Measurements from ENCODE around the gene CNGA1.
A peak's percentile ranks its signal among the peaks of the same experiment; 100 is the strongest.

The CNGA1 gene

DNA sequence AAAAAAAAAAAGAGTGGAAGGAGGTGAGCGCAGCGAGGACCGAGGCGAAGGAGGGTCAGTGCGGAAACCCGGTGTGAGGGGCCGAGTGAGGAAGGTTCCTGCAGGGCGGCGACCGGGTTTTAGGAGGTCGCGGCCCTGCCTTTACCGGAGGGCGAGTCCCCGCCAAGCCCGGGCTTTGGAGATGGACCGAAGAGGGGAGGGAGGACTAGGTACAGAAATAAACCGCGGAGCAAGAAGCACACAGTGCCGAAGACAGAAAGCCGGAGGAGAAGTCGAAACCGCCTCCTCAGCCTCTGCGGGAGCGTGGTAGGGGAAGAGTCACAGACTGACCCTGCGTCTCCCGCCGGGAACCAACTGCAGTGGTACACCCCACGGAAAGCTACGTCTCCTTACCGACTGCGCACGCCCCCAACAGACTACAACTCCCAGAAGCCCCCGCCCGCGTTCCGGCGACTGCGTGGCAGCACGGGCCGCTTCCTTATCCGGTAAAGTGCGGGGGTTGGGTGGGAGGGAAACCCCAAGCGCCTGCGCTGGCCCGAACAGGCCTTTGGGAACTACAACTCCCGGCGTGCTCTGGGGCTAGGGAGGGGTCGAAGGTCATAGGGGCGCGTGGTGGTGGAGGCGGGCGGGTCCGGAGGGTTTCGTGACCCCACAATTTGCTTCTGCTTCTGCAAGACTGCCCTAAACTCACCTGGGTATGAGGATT, 102.1 kb downstream of the CNGA1 start, which contains the start of gene NFXL1:
TSS of gene NFXL1 (minus strand) at position 364 of the 706 bp plus-strand sequence. CDS start 380 bp downstream, outside the sequence.
- H3K4me3 ChIP-seq (ENCODE audit: low read depth in 1 of 2, low read length in 1 of 2) = peak within 1 kb of the TSS; percentile 84 to 94
- no peak for TF ChIP-seq CTCF (IDR thresholded peaks at IDR 0.05)
- peaks cover 23% of the 10 kb centered on the region for H3K36me3 ChIP-seq
- H3K4me1 ChIP-seq (ENCODE audit: control insufficient read depth in 1 of 2, insufficient read depth in 1 of 2, low read depth in 1 of 2, low read length in 1 of 2) = peaks cover 21 to 40% of the 10 kb centered on the region in 2 experiments
- no peaks in the 10 kb centered on the region for H3K9me3 ChIP-seq
- peak within 1 kb of the TSS; percentile 81 for H3K27ac ChIP-seq
- H3K27me3 ChIP-seq = no peaks in the 10 kb centered on the region

DNA sequence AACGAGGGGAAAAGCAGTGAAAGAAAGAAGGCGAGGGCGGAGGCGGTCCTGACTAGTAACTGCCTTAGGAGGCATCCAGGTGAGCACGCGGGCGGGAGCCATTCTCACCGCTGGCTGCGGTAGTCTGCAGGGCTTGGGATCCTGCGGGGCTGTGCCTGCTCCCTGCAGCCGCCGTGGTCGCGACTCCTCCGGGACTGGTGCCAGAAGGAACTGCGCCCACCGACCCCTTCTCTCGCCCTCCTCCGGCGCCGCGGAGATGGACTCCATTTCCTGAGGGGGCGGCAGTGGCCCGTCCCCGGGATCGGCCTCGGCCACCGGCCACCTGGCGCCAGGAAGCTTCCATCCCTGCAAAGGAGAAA, 102.6 kb downstream of the CNGA1 start:
- no peak for TF ChIP-seq CTCF (IDR thresholded peaks at IDR 0.05)
- peak overlapping the region; percentile 81 for H3K27ac ChIP-seq
- H3K9me3 ChIP-seq = no peaks in the 10 kb centered on the region
- peaks cover 27% of the 10 kb centered on the region for H3K36me3 ChIP-seq
- H3K4me1 ChIP-seq (ENCODE audit: control insufficient read depth in 1 of 2, insufficient read depth in 1 of 2, low read depth in 1 of 2, low read length in 1 of 2) = peaks cover 21 to 36% of the 10 kb centered on the region in 2 experiments
- peak overlapping the region; percentile 84 to 94 for H3K4me3 ChIP-seq (ENCODE audit: low read depth in 1 of 2, low read length in 1 of 2)
- H3K27me3 ChIP-seq = no peaks in the 10 kb centered on the region

DNA sequence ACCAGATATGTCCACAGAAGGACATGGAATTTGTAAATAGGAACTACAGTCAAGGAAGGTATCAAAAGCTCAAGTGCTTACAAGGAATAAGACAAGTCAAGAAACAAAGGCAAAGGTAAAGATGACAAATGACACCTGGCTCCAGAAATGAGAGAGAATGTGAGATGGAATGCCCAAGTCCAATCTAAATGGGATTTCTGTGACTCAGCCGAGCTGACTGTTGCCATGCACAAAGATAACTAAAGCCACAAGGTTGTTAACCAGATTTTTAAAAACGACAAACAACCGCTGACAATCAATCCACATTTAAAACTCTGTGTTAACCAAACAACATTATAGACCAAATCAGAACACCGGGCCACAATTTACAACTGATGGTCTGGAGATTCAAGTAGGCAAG, 103.2 kb downstream of the CNGA1 start:
- Histone ChIP-seq H3K4me1 (ENCODE audit: control insufficient read depth in 1 of 2, insufficient read depth in 1 of 2, low read depth in 1 of 2, low read length in 1 of 2) (peaks cover 21 to 34% of the 10 kb centered on the region in 2 experiments), H3K27ac (peak overlapping the region; percentile 81), H3K36me3 (peaks cover 27% of the 10 kb centered on the region), H3K27me3 (no peaks in the 10 kb centered on the region), H3K4me3 (ENCODE audit: low read depth in 1 of 2, low read length in 1 of 2) (peak overlapping the region; percentile 84 to 94), H3K9me3 (no peaks in the 10 kb centered on the region)
- no peak for TF ChIP-seq CTCF (IDR thresholded peaks at IDR 0.05)

DNA sequence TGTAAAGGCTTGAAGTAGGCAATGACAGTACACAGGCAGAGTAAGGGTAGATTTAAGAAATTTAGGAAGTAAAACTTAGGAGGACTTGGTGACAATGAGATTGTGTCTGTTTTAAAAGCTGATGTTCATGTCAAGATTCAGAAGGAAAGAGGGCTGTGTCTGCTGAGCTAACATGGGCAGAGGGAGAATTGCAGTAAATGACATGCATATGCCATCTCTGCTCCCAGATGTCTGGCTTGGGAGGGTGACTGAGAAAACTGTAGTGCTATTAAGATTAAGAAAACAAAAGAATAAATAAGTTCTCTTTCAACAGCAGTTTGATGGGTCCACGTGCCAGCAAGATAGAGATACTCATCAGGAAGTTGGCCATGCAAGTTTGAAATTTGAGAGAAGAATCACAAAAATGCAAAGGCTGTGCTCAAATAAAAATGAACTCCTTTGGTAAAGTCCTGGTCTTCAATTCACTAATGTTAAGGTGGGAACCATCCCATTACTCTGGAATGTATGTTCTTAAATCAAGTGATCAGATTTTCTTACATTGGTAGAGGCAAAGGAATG, 109.3 kb downstream of the CNGA1 start:
- no peak overlapping the region for H3K4me3 ChIP-seq (ENCODE audit: low read depth in 1 of 2, low read length in 1 of 2)
- H3K9me3 ChIP-seq = no peaks in the 10 kb centered on the region
- H3K27ac ChIP-seq = peak overlapping the region; percentile 45
- TF ChIP-seq CTCF (IDR thresholded peaks at IDR 0.05) = no peak
- peaks cover 0 to 30% of the 10 kb centered on the region in 2 experiments for H3K4me1 ChIP-seq (ENCODE audit: control insufficient read depth in 1 of 2, insufficient read depth in 1 of 2, low read depth in 1 of 2, low read length in 1 of 2)
- peaks cover 43% of the 10 kb centered on the region for H3K36me3 ChIP-seq
- H3K27me3 ChIP-seq = no peaks in the 10 kb centered on the region

DNA sequence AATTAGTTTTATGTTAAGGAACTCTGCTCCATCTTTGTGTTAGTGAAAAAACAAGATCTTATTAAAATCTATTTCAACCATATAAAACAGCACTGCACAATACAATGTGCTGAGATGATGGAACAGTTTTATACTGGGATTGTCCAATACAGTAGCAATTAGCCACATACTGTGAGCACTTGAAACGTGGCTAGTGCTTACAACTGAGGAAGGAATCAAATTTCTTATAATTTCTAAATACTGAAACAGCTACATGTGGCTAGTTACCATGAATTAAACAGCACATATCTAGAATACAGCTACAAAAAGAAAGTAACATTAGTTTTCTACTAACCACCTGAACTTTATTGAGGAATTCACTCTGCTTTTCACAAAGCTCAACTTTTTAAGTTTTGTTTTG, 116.8 kb downstream of the CNGA1 start:
- Histone ChIP-seq H3K36me3 (peaks cover 68% of the 10 kb centered on the region), H3K27ac (no peak overlapping the region), H3K4me1 (ENCODE audit: control insufficient read depth in 1 of 2, insufficient read depth in 1 of 2, low read depth in 1 of 2, low read length in 1 of 2) (no peaks in the 10 kb centered on the region), H3K9me3 (no peaks in the 10 kb centered on the region), H3K4me3 (ENCODE audit: low read depth in 1 of 2, low read length in 1 of 2) (no peak overlapping the region), H3K27me3 (no peaks in the 10 kb centered on the region)
- no peak for TF ChIP-seq CTCF (IDR thresholded peaks at IDR 0.05)

Data from neutrophil (primary cell).